K562 (cell line): Measurements from ENCODE around the gene SLC8A1. TPM values are rescaled to one million over a fixed set of nuclear protein-coding genes. Genes with fewer than 3 reads are reported as not detected.

Experiments used
- MGA ChIP-seq: fragments of 450-650 bp; IDR thresholded peaks from 2 replicates; pipeline ENCODE4 v1.6.1; 2016; ENCODE audit warnings: mild to moderate bottlenecking, moderate library complexity
- polyA plus RNA-seq, 8 experiments: library from polyadenylated mRNA; depleted of rRNA in 4 of 8; stranded (reverse) in 5 of 8; unstranded in 3 of 8; fragments of >200 nt; fragmentation: Nextera tagmentation in 2 of 8; fragmentation: Illumina TruSeq in 1 of 8; extraction: Ambion mirVana in 2 of 8; extraction: Trizol in 1 of 8; gene quantifications; 2 replicates each; pipeline versions ENCODE4 v1.2.1 to v1.2.3, GENCODE V29; 2011 to 2014; ENCODE audit warnings: inconsistent platforms in 1 of 8, missing spikeins in 1 of 8
- total RNA-seq, 7 experiments: library from RNA; depleted of rRNA in 6 of 7; stranded (reverse); fragments of >200 nt in 6 of 7; fragmentation: Illumina TruSeq in 2 of 7; extraction: Trizol in 2 of 7; gene quantifications; 2 replicates each; pipeline versions ENCODE4 v1.2.1 to v1.2.3, GENCODE V29; 2011 to 2021; ENCODE audit warnings: low replicate concordance in 1 of 7

The SLC8A1 gene
- total and polyA plus RNA-seq, 9 of the 15 experiments (the other 6 are each of a cell fraction or from before 2014, with no cell fraction given), result not detected

GRCh38 chr2:40315683-40316082 lies 136.2 kb downstream of the SLC8A1 start (continued):
- no peak for TF ChIP-seq MGA
